Smooth muscle cell (in vitro differentiated cells): ENCODE data around the gene TRPM2. TPM values are rescaled to one million over a fixed set of nuclear protein-coding genes. Genes with fewer than 3 reads are reported as not detected.

Source experiments
- DNase-seq: peaks from one replicate; lab custom pipeline; 2025; ENCODE audit not compliant: unreplicated experiment; lab: John Stamatoyannopoulos, UW
- H2AFZ ChIP-seq: fragments of 200-600 bp; sonication (generic); 2 replicates; pipeline ENCODE4 v1.6.0; 2016; ENCODE audit warnings: antibody characterized with exemption, low read depth, mild to moderate bottlenecking
- H3F3A ChIP-seq: fragments of 200-600 bp; sonication (generic); 2 replicates; pipeline ENCODE4 v1.6.0; 2017; ENCODE audit warnings: antibody characterized with exemption, low read depth
- H3K27ac ChIP-seq: fragments of 200-600 bp; sonication (generic); 2 replicates; pipeline ENCODE4 v1.5.1; 2016; ENCODE audit warnings: low read depth, mild to moderate bottlenecking
- H3K27me3 ChIP-seq: fragments of 200-600 bp; sonication (generic); 2 replicates; pipeline ENCODE4 v1.6.1; 2016; ENCODE audit warnings: low read depth, mild to moderate bottlenecking
- H3K36me3 ChIP-seq: fragments of 200-600 bp; sonication (generic); 2 replicates; pipeline ENCODE4 v1.5.1; 2016; ENCODE audit warnings: low read depth
- H3K4me1 ChIP-seq: fragments of 200-600 bp; sonication (generic); 2 replicates; pipeline ENCODE4 v1.5.1; 2016; ENCODE audit warnings: low read depth
- H3K4me2 ChIP-seq: fragments of 200-600 bp; sonication (generic); 2 replicates; pipeline ENCODE4 v1.6.0; 2016; ENCODE audit warnings: mild to moderate bottlenecking
- H3K4me3 ChIP-seq: fragments of 200-600 bp; sonication (generic); 2 replicates; pipeline ENCODE4 v1.5.1; 2016; ENCODE audit warnings: mild to moderate bottlenecking
- H3K79me2 ChIP-seq: fragments of 200-600 bp; sonication (generic); 2 replicates; pipeline ENCODE4 v1.6.0; 2016; ENCODE audit warnings: low read depth, mild to moderate bottlenecking
- H3K9ac ChIP-seq: fragments of 200-600 bp; sonication (generic); 2 replicates; pipeline ENCODE4 v1.6.0; 2016; ENCODE audit warnings: low read depth
- H3K9me3 ChIP-seq: fragments of 200-600 bp; sonication (generic); replicated peaks from 2 replicates; pipeline ENCODE4 v1.5.1; 2016; ENCODE audit warnings: low read depth
- H4K20me1 ChIP-seq: fragments of 200-600 bp; sonication (generic); 2 replicates; pipeline ENCODE4 v1.6.0; 2016; ENCODE audit warnings: low read depth
- CTCF ChIP-seq: fragments of 200-600 bp; sonication (generic); IDR thresholded peaks from 2 replicates; pipeline ENCODE4 v1.5.1; 2017; ENCODE audit warnings: borderline replicate concordance, mild to moderate bottlenecking, antibody characterized with exemption; ENCODE audit not compliant: insufficient read depth, poor library complexity, severe bottlenecking
- WGBS: methylation state at CpG from one replicate; pipeline ENCODE4 v1.1.7; 2016; ENCODE audit warnings: low lambda C conversion rate; 5-methylcytosine and 5-hydroxymethylcytosine counted together
- polyA plus RNA-seq: library from polyadenylated mRNA; unstranded; fragments of >200 nt; fragmentation: Nextera tagmentation; extraction: Ambion mirVana; gene quantifications from 2 replicates; pipeline ENCODE4 v1.2.1, GENCODE V29; 2016
- small RNA-seq: library from RNA; depleted of rRNA; stranded (forward); fragments of <200 nt; gene quantifications from one replicate; pipeline ENCODE3, GENCODE V24; 2014
- total RNA-seq: library from RNA; depleted of rRNA; stranded (reverse); fragments of >200 nt; gene quantifications from 2 replicates; pipeline ENCODE4 v1.2.3, GENCODE V29; 2014

The TRPM2 gene
- total and polyA plus RNA-seq, 2 experiments from 2014 or later, result 0.31 TPM; not detected in 1

- H3K9ac ChIP-seq, result no peak overlapping the region
- no peaks in the 10 kb centered on the region for H3F3A ChIP-seq
- H3K4me1 ChIP-seq, result no peaks in the 10 kb centered on the region
- no peak overlapping the region for H3K4me2 ChIP-seq
- no peaks in the 10 kb centered on the region for H3K36me3 ChIP-seq
- WGBS, result 95% methylated on average over 9 of the region's 9 CpGs
- H2AFZ ChIP-seq, result no peak overlapping the region
- no peak for TF ChIP-seq CTCF
- no peak for DNase-seq
- no peak overlapping the region for H3K4me3 ChIP-seq
- H3K79me2 ChIP-seq, result no peaks in the 10 kb centered on the region
- no peaks in the 10 kb centered on the region for H3K9me3 ChIP-seq
- no peaks in the 10 kb centered on the region for H3K27me3 ChIP-seq
- no peak overlapping the region for H3K27ac ChIP-seq
- H4K20me1 ChIP-seq, result no peaks in the 10 kb centered on the region
Measured at GRCh38 chr21:44490816-44491215, 137.4 kb downstream of the TRPM2 start.

Small RNA genes lying within 50 kb of the gene (small RNA-seq; reads per million reads assigned to genes)
- gene RF00285, result not detected

Other genes with a start within 250 kb of the TRPM2 start
- 1.4 and 10.9 TPM in 2 replicates for gene PWP2, start 246.2 kb upstream of the TRPM2 start, total RNA-seq
- 0.38 and 0.76 TPM in 2 replicates for gene PWP2, start 246.2 kb upstream of the TRPM2 start, polyA plus RNA-seq
- gene GATD3, start 219.9 kb upstream of the TRPM2 start, total RNA-seq, result 5.8 and 6.3 TPM in 2 replicates
- gene GATD3, start 219.9 kb upstream of the TRPM2 start, polyA plus RNA-seq, result 4.1 and 4.6 TPM in 2 replicates
- 0.76 and 1.0 TPM in 2 replicates for gene ICOSLG, start 112.7 kb upstream of the TRPM2 start, total RNA-seq
- 0.73 and 1.3 TPM in 2 replicates for gene ICOSLG, start 112.7 kb upstream of the TRPM2 start, polyA plus RNA-seq
- not detected in 2 replicates for gene DNMT3L, start 91.7 kb upstream of the TRPM2 start, total RNA-seq
- not detected in 2 replicates for gene DNMT3L, start 91.7 kb upstream of the TRPM2 start, polyA plus RNA-seq
- gene AIRE, start 67.7 kb upstream of the TRPM2 start, total RNA-seq, result 0.27 and 0.76 TPM in 2 replicates
- gene AIRE, start 67.7 kb upstream of the TRPM2 start, polyA plus RNA-seq, result 1.1 TPM in 1 of 2 replicates, not detected in the other
- 51.4 and 52.1 TPM in 2 replicates for gene PFKL, start 53.6 kb upstream of the TRPM2 start, total RNA-seq
- gene PFKL, start 53.6 kb upstream of the TRPM2 start, polyA plus RNA-seq, result 162 and 178 TPM in 2 replicates
- 6.5 and 12.4 TPM in 2 replicates for gene CFAP410, start 14.2 kb upstream of the TRPM2 start, total RNA-seq
- gene CFAP410, start 14.2 kb upstream of the TRPM2 start, polyA plus RNA-seq, result 21.7 and 28.3 TPM in 2 replicates
- 3.3 and 4.9 TPM in 2 replicates for gene LRRC3, start 101.9 kb downstream of the TRPM2 start, total RNA-seq
- 5.3 and 5.8 TPM in 2 replicates for gene LRRC3, start 101.9 kb downstream of the TRPM2 start, polyA plus RNA-seq
- not detected in 2 replicates for gene KRTAP10-1, start 186.6 kb downstream of the TRPM2 start, total RNA-seq
- 0.67 TPM in 1 of 2 replicates, not detected in the other for gene KRTAP10-1, start 186.6 kb downstream of the TRPM2 start, polyA plus RNA-seq
- gene KRTAP10-2, start 197.9 kb downstream of the TRPM2 start, total RNA-seq, result not detected in 2 replicates
- gene KRTAP10-2, start 197.9 kb downstream of the TRPM2 start, polyA plus RNA-seq, result not detected in 2 replicates
- not detected in 2 replicates for gene KRTAP10-3, start 205.2 kb downstream of the TRPM2 start, total RNA-seq
- not detected in 2 replicates for gene KRTAP10-3, start 205.2 kb downstream of the TRPM2 start, polyA plus RNA-seq
- not detected in 2 replicates for gene KRTAP10-4, start 220.1 kb downstream of the TRPM2 start, total RNA-seq
- not detected in 2 replicates for gene KRTAP10-4, start 220.1 kb downstream of the TRPM2 start, polyA plus RNA-seq
- gene KRTAP10-5, start 227.0 kb downstream of the TRPM2 start, total RNA-seq, result not detected in 2 replicates
- not detected in 2 replicates for gene KRTAP10-5, start 227.0 kb downstream of the TRPM2 start, polyA plus RNA-seq
- not detected in 2 replicates for gene KRTAP10-6, start 238.9 kb downstream of the TRPM2 start, total RNA-seq
- gene KRTAP10-6, start 238.9 kb downstream of the TRPM2 start, polyA plus RNA-seq, result 0.38 TPM in 1 of 2 replicates, not detected in the other
- gene KRTAP10-7, start 247.0 kb downstream of the TRPM2 start, total RNA-seq, result not detected in 2 replicates
- not detected in 2 replicates for gene KRTAP10-7, start 247.0 kb downstream of the TRPM2 start, polyA plus RNA-seq